AG08395 (cell line): Measurements from ENCODE around the gene RUSF1.
"Not testable (repeated sequence)": the region's sequence is repeated elsewhere in the genome, so short reads cannot be mapped to it uniquely, and the experiment has no call there.

Source experiments
- DNase-seq: peaks from one replicate; pipeline ENCODE4 v3.0.0; 2012; ENCODE audit warnings: mixed read lengths, low spot score

RUSF1 gene

GRCh38 chr16:31517800-31518402 lies 9.7 kb upstream of the RUSF1 start:
- DNase-seq = no peak

DNA sequence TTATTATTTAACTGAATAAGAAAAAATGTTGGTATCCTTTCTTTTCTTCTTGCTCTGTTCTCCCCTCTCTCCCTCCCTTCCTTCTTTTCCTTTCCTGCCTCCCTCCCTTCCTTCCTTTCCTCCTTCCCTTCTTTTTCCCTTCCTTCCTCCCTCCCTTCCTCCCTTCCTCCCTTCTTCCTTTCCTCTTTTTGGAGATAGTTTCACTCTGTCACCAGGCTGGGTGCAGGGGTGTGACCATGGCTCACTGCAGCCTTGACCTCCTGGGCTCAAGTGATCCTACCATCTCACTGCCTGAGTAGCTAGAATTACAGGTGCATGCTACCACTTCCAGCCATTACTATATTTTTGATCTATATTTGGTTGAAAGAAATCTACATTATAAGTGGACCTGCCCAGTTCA lies 5.7 kb upstream of the RUSF1 start:
- no peak for DNase-seq

GRCh38 chr16:31513126-31513525 lies 4.9 kb upstream of the RUSF1 start:
- DNase-seq = peak; percentile 63

DNA sequence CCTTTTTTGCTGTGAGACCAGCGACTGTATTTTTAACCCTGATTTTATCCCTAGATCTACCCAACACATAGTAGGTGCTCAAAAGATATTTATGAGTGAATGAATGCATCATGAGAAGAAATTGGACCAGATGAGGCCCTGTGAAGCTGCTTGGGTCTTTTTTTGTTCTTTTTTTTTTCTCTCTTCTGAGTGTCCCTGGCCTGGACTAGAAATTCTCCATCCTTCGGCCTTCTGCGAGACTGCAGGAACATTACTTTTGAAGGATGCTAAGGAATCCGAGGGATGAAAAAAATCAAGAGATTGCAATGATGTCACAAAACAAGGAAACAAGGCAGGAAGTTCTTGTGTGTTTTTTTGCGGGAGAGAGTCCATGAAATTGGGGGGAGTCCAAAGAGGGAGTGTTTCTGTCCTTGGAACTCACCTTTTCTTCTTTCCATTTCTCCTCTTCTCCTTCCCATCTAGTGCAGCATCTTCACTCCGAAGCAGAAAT lies 560 bp upstream of the RUSF1 start:
- DNase-seq = peak; percentile 37

DNA sequence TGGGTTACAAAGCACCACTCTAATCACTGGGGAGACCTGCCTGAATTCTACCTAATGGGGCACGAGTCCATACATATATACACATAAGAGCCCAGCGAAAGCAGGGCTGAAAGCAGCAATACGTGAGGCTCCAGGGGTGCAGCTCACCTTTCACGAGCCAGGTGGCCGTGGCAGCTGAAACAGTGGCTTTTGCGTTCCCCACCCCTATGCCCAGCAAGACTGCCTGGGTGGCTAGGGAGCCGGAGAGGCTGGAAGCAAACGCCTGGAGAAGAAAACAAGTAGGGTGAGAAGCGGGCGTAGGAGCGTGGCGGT lies 618 bp downstream of the RUSF1 start:
- no peak for DNase-seq

DNA sequence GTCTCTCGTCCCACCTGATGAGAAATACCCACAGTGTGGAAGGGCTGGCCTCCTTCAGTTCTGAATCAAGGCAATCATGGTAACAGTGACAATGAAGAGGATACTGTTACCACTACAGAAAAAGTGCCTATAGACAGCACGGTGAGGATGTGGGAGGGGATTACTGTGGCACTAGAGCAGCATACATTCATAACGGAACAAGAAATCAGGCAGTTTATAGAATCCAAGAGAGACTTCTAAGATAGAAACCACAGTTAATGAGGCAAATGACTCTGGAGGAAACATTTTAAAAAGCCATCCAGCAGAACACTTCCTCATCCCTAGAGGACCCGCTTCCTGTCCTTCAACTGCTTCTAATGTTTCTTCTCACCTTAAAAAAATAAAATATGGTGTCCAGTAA lies 2.7 kb downstream of the RUSF1 start:
- no peak for DNase-seq

GRCh38 chr16:31504159-31504558 lies 4.0 kb downstream of the RUSF1 start:
- no peak for DNase-seq

DNA sequence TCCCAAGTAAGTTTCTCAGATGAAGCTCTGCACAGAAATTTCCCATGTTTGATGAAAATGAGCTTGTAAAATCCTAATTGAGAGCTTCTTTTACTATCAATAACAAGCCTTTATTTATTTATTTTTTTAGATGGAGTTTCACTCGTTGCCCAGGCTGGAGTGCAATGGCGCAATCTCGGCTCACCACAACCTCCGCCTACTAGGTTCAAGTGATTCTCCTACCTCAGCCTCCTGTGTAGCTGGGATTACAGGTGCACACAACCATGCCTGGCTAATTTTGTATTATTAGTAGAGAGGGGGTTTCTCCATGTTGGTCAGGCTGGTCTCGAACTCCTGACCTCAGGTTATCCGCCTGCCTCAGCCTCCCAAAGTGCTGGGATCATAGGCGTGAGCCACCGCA lies 4.6 kb downstream of the RUSF1 start:
- not testable (repeated sequence) for DNase-seq

DNA sequence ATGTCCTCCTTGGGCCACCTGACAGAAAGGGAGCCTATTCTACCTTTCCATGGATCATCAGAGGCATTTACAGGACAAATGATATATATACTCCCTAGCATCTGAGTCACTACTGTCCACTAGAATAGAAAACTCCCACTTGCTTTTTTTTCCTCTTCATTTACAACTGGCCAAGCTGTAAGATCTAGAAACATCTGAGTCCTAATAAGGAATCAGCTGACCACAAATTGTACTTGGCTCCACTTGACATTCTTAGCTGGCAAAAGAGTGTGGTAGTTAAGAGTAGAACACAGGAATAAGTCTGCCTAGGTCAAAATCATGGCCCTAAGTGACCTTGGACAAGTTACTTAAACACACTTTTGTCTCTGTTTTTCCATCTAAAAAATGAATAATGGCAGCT lies 5.2 kb downstream of the RUSF1 start:
- peak; percentile 50 for DNase-seq

DNA sequence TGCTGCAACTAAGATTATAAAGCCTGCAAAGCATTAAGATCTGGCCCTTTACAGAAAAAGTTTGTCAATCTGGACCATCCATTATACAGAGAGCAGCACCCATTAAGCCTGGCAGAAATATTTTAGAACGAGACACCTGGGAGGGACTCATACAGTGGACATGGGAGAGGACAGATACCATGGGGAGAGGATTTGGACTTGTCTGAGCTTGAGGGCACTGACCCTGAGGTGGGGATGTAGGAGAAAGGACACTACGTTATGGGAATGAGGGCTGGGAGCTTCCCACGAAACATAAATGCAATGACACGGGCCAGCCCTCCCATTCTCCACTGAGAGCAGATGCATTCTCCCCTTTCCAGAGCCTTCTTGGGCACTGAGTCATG lies 6.2 kb downstream of the RUSF1 start:
- no peak for DNase-seq

GRCh38 chr16:31501226-31501965 lies 6.8 kb downstream of the RUSF1 start:
- DNase-seq = no peak

- DNase-seq = no peak
These were observed 8.3 kb downstream of the RUSF1 start for GRCh38 chr16:31499928-31500327.

DNA sequence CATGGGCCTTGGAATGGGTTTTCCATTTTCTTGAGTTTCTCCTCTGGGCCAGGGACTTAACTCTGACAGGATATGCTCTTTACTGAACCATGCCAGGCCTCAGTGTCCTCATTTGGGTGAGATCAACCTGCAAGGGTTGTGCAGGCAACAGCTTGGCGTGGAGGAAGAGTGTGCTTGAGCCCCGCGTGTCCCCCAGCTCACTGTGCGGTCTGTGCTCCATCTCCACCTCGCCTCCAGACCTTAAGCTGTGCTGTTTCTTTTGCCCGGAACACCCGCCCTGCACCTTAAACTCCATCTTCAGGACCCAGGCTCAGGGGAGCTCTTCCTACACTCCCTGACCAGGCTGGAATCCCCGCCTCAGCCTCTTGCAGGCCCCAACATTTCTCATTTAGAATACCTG lies 9.7 kb downstream of the RUSF1 start:
- no peak for DNase-seq

- no peak for DNase-seq
These were observed 11.5 kb downstream of the RUSF1 start for GRCh38 chr16:31496670-31497069.

DNA sequence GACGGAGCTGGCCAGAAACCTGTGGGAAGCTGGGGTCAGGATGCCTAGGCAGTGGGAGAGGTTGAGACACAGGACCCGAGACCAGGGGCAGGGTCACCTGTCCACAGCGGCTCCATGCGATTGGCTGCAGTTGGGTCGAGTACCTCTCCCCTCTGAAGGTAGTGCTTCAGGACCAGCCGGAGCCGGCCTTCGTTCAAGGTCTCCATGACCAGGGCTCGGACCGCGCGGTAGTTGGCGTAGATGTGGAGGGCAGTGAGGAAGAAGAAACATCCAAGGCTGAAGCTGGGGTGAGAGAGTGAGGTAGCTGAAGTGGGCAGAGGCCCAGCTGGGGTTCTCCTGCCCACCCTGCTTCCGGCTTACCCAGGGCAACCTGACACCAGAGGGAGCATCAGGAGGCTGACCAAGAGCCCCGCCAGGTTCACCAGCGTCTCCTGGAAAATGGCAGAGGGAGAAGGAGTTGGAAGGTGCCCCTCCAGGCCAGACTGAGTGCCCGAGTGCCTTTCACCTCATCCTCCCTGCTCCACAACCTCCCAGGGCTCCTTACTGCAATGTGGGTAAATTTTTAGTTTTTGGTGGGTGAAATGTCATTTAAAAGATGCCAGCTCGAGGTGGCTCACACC lies 14.6 kb downstream of the RUSF1 start:
- no peak for DNase-seq

GRCh38 chr16:31491778-31492418 lies 16.3 kb downstream of the RUSF1 start:
- DNase-seq = no peak

DNA sequence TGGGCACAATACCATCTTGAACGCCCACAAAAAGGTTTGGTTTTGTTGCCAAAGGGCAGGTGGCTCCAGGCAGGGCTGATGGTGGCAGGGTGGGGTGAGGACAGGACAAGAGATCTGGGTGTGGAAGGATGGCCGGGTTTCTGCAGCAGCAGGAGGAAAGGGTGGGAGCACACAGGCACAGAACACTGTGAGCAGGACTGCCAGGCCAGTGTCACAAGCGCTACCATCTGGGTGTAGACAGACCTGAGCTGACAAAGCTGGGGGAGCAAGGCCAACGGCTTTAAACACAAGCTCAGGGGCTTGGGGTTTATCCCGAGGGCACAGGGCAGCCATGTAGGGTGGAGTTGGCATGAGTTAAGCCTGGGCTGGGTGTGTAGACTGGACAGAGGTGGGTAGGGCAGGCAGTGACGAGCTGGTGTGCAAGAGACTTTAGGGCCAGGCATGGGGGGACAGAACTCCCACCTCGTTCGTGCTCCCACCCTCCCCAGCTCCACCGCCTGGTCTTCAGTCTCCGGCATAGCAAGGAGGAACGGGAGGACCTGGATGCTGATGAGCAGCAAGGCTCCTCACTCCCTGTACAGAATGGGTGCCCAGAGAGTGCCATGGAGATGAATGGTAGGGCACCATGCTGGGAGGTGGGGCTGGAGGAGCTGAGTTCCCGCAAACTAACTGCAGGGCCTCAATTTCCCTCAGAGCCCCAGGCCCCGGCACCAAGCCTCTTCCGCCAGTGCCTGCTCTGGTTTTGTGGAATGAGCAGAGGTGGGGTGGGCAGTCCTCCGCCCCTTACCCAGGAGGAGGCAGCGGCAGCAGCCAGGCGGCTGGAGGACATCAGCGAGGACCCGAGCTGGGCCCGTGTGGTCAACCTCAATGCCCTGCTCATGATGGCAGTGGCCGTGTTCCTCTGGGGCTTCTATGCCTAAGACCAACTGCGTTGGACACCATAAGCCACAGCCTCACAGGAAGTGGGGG lies 18.3 kb downstream of the RUSF1 start:
- DNase-seq = no peak

- no peak for DNase-seq
These were observed 19.0 kb downstream of the RUSF1 start for GRCh38 chr16:31489298-31489564.

DNA sequence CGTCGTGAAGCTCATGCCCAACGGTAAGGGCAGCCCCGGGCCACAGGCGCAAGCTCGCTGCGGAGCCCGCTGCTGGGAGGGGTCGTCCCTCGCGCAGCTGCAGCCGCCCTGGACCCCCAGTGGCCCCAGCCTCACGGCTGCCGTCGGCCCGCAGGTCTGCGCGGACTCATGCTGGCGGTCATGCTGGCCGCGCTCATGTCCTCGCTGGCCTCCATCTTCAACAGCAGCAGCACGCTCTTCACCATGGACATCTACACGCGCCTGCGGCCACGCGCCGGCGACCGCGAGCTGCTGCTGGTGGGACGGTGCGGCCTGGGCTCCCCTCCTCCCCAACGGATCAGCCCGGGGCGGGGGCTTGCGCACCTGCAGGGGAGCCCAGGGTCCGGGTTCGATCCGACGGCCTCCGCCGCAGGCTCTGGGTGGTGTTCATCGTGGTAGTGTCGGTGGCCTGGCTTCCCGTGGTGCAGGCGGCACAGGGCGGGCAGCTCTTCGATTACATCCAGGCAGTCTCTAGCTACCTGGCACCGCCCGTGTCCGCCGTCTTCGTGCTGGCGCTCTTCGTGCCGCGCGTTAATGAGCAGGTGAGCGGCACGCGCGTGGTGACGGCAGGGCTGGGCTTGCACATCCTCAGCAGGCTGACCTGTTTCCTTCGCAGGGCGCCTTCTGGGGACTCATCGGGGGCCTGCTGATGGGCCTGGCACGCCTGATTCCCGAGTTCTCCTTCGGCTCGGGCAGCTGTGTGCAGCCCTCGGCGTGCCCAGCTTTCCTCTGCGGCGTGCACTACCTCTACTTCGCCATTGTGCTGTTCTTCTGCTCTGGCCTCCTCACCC lies 19.5 kb downstream of the RUSF1 start:
- no peak for DNase-seq

GRCh38 chr16:31487720-31488467 lies 20.3 kb downstream of the RUSF1 start:
- peak; percentile 41 for DNase-seq
